ENCODE results near the gene NBL1. TPM values are rescaled to one million over a fixed set of nuclear protein-coding genes. Genes with fewer than 3 reads are reported as not detected.

NBL1 gene
- total and polyA plus RNA-seq, 9 donors: 127 to 852 (median 525) TPM

DNA sequence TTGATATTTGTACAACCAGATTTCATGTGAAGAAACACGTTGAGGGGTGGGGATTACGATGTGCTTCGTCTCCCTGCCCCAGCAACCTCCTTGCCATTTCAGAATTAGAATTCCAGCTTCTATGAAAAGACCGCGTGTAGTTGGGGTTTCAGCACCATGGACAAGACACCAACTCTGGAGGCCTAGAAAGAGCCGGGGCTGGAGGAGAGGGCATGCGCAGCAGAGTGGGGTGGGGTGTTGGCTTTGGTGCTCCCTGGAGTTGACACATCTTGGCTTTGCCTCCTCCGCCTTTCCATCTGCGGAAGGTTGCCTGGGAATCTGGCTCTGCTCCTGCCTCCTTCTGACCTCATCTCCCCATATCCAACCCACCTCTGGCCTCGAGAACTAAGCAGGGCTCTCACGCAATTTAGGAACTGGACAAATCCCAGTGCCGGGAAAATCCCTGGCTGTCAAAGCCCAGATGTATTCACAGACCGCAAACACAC is 32.4 kb downstream of the NBL1 start:
- no peak overlapping the region for H3K27ac ChIP-seq
- no peaks in the 10 kb centered on the region for H3K36me3 ChIP-seq
- TF ChIP-seq POLR2A (IDR thresholded peaks at IDR 0.05) (no peak), EP300 (IDR thresholded peaks at IDR 0.05) (no peak)
- TF ChIP-seq, protein P1, sequence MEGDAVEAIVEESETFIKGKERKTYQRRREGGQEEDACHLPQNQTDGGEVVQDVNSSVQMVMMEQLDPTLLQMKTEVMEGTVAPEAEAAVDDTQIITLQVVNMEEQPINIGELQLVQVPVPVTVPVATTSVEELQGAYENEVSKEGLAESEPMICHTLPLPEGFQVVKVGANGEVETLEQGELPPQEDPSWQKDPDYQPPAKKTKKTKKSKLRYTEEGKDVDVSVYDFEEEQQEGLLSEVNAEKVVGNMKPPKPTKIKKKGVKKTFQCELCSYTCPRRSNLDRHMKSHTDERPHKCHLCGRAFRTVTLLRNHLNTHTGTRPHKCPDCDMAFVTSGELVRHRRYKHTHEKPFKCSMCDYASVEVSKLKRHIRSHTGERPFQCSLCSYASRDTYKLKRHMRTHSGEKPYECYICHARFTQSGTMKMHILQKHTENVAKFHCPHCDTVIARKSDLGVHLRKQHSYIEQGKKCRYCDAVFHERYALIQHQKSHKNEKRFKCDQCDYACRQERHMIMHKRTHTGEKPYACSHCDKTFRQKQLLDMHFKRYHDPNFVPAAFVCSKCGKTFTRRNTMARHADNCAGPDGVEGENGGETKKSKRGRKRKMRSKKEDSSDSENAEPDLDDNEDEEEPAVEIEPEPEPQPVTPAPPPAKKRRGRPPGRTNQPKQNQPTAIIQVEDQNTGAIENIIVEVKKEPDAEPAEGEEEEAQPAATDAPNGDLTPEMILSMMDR (IDR thresholded peaks at IDR 0.05): no peak
- H3K27me3 ChIP-seq: no peaks in the 10 kb centered on the region
- no peaks in the 10 kb centered on the region for H3K9me3 ChIP-seq
- intact Hi-C loops (cut with DNase I): no loop called here
- H3K4me3 ChIP-seq: no peak overlapping the region
- WGBS, 3 donors: 3 to 13% (median 7%) methylated on average over 13 of the region's 13 CpGs
- H3K4me1 ChIP-seq (ENCODE audit: insufficient read depth): no peaks in the 10 kb centered on the region
- peak; percentile 57 to 78 (median 66) for DNase-seq

DNA sequence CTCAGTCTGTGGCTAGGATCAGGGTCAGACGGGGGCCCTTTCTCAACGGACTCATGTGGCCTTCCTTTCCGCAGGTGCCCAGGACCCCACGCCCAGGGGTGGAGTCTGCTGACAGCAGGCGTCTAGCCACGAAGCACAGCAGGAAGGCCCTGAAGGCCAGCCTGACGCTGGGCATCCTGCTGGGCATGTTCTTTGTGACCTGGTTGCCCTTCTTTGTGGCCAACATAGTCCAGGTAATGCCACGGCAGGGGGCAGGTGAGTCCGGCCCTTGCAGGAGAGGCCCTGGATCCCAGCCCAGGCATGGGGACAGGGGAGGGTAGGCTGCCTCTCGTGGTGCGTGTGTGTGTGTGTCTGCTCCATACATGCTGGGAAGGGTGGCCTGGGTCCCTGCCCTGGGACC is 34.4 kb downstream of the NBL1 start:
- Histone ChIP-seq H3K36me3 (no peaks in the 10 kb centered on the region), H3K4me1 (ENCODE audit: insufficient read depth) (no peaks in the 10 kb centered on the region), H3K27me3 (no peaks in the 10 kb centered on the region), H3K4me3 (no peak overlapping the region), H3K9me3 (no peaks in the 10 kb centered on the region), H3K27ac (no peak overlapping the region)
- WGBS, 3 donors: 66 to 76% (median 68%) methylated on average over 11 of the region's 11 CpGs
- no peak for DNase-seq
- intact Hi-C loops (cut with DNase I): no loop called here
- TF ChIP-seq EP300 (IDR thresholded peaks at IDR 0.05) (no peak), POLR2A (IDR thresholded peaks at IDR 0.05) (no peak)
- TF ChIP-seq, protein P1 (IDR thresholded peaks at IDR 0.05): no peak

DNA sequence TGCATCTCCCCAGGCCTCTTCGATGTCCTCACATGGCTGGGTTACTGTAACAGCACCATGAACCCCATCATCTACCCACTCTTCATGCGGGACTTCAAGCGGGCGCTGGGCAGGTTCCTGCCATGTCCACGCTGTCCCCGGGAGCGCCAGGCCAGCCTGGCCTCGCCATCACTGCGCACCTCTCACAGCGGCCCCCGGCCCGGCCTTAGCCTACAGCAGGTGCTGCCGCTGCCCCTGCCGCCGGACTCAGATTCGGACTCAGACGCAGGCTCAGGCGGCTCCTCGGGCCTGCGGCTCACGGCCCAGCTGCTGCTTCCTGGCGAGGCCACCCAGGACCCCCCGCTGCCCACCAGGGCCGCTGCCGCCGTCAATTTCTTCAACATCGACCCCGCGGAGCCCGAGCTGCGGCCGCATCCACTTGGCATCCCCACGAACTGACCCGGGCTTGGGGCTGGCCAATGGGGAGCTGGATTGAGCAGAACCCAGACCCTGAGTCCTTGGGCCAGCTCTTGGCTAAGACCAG is 34.9 kb downstream of the NBL1 start:
- DNase-seq: no peak
- H3K4me1 ChIP-seq (ENCODE audit: insufficient read depth): no peaks in the 10 kb centered on the region
- no peaks in the 10 kb centered on the region for H3K9me3 ChIP-seq
- H3K36me3 ChIP-seq: no peaks in the 10 kb centered on the region
- TF ChIP-seq EP300 (IDR thresholded peaks at IDR 0.05) (no peak), POLR2A (IDR thresholded peaks at IDR 0.05) (no peak)
- TF ChIP-seq, protein P1 (IDR thresholded peaks at IDR 0.05): no peak
- no peak overlapping the region for H3K27ac ChIP-seq
- WGBS, 3 donors: 88 to 90% (median 89%) methylated on average over 32 to 34 of the region's 34 CpGs
- H3K4me3 ChIP-seq: no peak overlapping the region
- no peaks in the 10 kb centered on the region for H3K27me3 ChIP-seq
- intact Hi-C loops (cut with DNase I): no loop called here

DNA sequence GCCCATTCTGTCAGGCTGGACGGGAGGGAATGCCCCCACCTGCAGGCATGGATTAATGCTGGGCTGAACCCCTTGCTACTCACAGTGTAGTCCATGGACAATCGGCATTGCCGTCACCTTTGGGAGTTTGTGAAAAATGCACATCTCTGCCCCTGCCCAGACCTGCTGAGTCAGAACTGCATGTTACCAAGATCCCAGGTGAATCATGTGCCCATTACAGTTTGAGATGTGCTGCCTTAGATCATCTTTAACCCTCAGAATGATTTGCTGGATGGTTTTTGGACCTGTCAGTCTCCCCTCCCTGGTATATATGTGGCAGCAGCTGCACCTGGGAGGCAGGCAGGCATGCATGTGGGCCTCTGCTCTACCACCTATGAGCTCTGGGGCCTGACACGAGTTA is 35.6 kb downstream of the NBL1 start:
- Histone ChIP-seq H3K4me1 (ENCODE audit: insufficient read depth) (no peaks in the 10 kb centered on the region), H3K27ac (no peak overlapping the region), H3K9me3 (no peaks in the 10 kb centered on the region), H3K36me3 (no peaks in the 10 kb centered on the region), H3K27me3 (no peaks in the 10 kb centered on the region), H3K4me3 (no peak overlapping the region)
- TF ChIP-seq POLR2A (IDR thresholded peaks at IDR 0.05) (no peak), EP300 (IDR thresholded peaks at IDR 0.05) (no peak)
- TF ChIP-seq, protein P1 (IDR thresholded peaks at IDR 0.05): no peak
- no peak for DNase-seq
- 67 to 76% (median 72%) methylated on average over 4 of the region's 4 CpGs for WGBS, 3 donors
- intact Hi-C loops (cut with DNase I): no loop called here

Data from ovary (tissue), 9 donors.